Measurements from ENCODE around the gene CCDC177.
"Not testable (repeated sequence)": the region's sequence is repeated elsewhere in the genome, so short reads cannot be mapped to it uniquely, and the experiment has no call there.

Gene CCDC177

DNA sequence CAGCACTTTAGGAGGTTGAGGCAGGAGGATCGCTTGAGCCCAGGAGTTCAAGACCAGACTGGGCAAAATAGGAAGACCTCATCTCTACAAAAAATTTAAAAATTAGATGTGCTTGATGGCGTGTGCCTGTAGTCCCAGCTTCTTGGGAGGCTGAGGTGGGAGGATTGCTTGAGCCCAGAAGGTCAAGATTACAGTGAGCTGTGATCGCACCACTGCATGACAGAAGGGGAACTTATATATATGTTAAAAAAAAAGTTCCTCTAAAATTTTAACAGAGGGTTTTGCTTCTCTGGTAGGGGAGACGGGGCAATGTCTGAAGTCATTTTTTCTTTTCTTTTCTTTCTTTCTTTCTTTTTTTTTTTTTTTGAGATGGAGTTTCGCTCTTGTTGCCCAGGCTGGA is 24.8 kb upstream of the CCDC177 start:
- not testable (repeated sequence) for DNase-seq

GRCh38 chr14:69595336-69595735 is 20.7 kb upstream of the CCDC177 start:
- no peak for DNase-seq

- DNase-seq, result no peak
Observed at GRCh38 chr14:69594846-69595245, 20.2 kb upstream of the CCDC177 start.

DNA sequence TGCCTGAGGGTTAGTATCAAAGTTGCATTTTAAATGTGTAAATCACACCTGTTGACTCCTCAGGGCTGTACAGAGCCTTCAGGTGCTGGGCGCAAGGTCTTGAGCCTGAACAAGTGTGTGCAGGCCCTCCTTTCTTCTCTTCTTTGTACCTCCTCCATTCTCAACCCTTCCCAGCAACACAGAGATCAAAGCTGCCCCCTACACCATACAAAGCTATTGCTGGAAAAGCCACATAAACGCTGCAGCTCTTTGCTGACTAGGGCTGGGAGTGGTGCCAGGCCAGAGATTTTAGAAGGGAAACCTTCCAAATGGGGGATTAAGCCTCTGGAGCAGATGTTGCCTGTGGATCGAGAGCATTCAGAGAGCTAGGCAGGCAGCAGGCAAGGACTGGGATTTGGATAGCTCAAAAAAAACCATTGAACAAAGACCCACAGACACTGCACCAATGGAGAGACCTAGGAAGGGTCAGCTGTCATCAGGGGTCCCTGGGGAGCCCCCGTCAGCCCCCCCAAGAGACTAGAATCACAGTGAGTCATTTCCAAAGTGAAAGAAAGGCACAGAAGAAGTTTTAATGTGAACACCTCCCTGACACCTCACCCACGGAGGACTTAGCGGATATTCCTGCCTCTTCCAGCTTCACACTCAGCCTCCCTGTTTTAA is 18.5 kb upstream of the CCDC177 start:
- DNase-seq, result no peak

GRCh38 chr14:69591317-69591716 is 16.6 kb upstream of the CCDC177 start:
- DNase-seq, result no peak

- no peak for DNase-seq
Observed at GRCh38 chr14:69587389-69587788, 12.7 kb upstream of the CCDC177 start.

- no peak for DNase-seq
Observed at GRCh38 chr14:69586404-69586803, 11.7 kb upstream of the CCDC177 start.

DNA sequence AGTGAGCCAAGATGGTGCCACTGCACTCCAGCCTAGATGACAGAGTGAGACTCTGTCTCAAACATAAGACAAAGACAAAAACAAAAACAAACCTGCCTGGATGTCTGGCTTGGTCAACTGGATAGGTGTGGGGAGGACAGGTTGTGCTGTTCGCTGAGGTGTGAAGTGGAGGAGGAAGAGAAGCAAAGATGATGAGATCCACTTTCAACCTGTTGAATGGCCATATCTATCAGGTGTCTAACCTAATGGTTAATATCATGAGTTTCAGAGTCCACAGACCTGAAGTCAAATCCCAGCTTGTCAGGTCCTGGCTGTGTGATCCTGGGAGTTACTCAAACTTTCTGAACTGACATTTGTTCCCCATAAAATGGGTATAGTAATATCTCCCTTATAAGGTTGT is 9.7 kb upstream of the CCDC177 start:
- DNase-seq, result no peak

DNA sequence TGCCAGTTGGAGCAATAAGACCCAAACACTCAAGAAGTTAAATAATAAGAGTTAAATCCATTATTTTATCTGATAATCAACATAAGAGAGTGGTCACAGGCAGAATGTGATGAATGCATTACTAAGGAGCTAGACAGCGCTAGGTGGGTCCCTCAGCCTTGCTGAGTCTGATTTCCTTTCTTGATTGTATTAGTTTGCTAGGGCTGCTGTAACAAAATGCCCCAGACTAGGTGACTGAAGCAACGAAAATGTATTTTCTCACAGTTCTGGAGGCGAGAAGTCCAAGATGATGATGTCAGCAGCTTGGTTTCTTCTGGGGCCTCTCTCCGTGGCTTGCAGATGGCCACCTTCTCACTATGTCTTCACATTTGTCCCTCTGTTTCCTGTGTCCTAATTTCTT is 8.2 kb upstream of the CCDC177 start:
- DNase-seq, result no peak

DNA sequence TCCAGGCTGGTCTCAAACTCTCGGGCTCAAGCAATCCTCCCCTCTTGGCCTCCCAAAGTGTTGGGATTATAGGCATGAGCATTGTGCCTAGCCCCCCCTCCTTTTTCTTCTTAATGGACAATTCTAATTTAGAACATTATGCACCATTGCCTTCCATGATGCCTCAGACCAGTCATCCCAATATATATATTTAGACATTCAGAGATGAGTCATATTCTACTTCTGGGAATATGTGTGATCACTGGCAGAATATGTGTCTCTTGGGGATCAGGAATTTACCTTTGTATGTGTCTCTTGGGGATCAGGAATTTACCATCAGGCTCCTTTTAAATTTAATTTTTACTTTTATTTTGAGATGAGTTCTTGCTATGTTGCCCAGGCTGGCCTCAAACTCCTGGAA is 7.5 kb upstream of the CCDC177 start:
- DNase-seq, result no peak

DNA sequence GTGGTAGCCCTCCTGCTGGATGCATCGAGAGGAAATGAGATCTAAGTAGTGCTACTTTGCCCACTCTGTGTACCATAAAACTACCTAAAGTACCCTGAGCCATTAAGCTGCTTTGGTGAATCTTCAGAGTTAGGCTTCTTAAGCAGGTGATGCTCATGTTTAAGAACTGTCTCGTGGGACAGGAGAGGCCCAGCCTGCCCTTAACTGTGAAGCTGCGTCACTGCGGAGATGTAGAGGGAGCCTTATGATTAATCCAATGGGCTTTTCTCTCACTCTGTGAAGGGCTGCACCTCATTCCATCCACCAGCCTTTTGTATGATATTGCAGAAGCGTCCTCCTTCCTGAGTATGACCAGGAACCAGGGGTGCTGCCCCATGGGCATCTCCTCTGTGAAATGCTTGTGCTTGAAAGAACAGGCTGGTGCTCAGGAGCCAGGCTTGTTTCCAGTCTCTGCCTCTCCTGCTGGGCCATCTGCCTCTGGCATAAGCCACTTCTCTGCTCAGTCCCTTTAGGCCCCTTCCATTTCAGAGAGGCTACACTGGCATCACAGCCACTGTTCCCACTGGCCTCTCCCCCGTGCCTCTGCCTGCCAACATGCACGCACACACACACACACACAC is 6.8 kb upstream of the CCDC177 start:
- no peak for DNase-seq

GRCh38 chr14:69580009-69580577 is 5.4 kb upstream of the CCDC177 start:
- DNase-seq, result no peak

DNA sequence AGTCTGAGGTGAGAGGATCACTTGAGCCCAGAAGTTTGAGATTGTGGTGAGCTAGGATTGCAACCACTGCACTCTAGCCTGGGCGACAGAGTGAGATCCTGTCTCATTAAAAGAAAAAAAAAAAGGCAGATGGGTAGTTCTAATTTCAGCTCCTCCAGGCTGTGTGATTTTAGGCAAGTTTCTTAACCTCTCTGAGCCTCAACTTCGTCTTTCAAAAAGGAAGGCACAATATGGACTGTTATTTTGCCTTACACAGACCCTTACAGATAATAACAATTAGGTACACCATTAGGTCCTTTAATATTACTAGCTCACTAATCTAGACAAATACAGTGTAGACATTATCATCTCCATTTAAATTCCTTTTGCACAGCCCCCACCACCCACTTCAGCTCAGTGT is 4.8 kb upstream of the CCDC177 start:
- DNase-seq, result no peak

GRCh38 chr14:69574954-69575295 is 254 bp upstream of the CCDC177 start:
- no peak for DNase-seq

GRCh38 chr14:69573831-69574262 is 824 bp downstream of the CCDC177 start:
- no peak for DNase-seq

- no peak for DNase-seq
Observed at GRCh38 chr14:69573205-69573830, 1.4 kb downstream of the CCDC177 start.

GRCh38 chr14:69572841-69573135 is 1.9 kb downstream of the CCDC177 start:
- no peak for DNase-seq

- no peak for DNase-seq
Observed at GRCh38 chr14:69572030-69572840, 2.4 kb downstream of the CCDC177 start.

DNA sequence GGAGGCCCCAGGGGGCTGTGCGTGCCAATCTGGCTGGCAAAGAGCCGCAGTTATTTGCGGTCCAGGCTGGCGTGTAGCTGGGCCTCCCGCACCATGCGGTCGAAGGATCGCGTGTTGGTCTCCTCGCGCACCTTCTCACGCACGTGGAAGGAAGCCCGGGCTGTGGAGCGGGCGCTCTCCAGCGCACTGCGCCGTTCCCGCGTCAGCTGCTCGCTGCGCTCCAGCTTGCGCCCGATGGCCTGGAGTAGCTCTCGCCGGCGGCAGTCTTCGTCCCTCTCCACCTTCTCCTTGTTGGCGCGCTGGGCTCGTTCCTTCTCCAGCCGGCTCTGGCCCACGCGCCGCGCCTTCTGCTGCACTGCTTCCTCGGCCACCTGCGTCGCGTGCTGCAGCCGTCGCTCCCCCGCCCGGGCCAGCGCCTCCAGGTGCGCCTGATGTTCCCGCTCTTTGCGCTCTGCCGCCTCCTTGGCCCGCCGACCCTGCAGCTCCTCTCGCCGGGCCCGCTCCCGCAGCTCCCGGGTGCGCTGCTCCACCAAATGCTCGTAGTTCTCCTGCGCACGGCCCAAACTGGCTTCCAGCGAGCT is 3.1 kb downstream of the CCDC177 start:
- no peak for DNase-seq

GRCh38 chr14:69570836-69571330 is 3.8 kb downstream of the CCDC177 start:
- no peak for DNase-seq

GRCh38 chr14:69569859-69570258 is 4.8 kb downstream of the CCDC177 start:
- no peak for DNase-seq

DNA sequence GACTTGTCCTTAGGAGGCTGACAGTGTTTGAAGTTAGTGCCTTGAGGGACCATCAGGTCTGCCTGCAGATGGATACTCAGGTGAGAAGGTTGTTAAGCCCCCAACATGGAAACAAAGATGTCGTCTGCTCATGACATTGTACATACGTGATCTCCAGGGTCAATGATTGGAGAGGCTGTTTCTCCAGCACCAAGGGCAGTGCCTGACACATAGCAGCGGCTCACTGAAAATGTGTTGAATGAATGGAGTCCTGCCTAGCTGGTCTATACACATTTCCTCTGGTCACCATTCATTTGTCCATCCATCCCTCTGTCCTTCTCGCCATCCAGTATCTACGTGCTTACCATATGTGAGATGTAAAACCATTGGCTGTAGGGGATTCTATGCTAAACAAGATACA is 7.1 kb downstream of the CCDC177 start:
- no peak for DNase-seq

GRCh38 chr14:69561893-69562292 is 12.8 kb downstream of the CCDC177 start:
- DNase-seq, result no peak
